Colonic mucosa (tissue), 4 donors: ENCODE data around the gene HEPHL1. TPM values are rescaled to one million over a fixed set of nuclear protein-coding genes. Genes with fewer than 3 reads are reported as not detected.

Experiments
- DNase-seq: peaks from one replicate; pipeline ENCODE4 v3.0.0-alpha.2; 2020
- H3K27ac ChIP-seq: fragments of 200-600 bp; one replicate; pipeline ENCODE4 v1.8.0; 2021
- H3K27me3 ChIP-seq: fragments of 200-600 bp; one replicate; pipeline ENCODE4 v1.8.0; 2021
- H3K36me3 ChIP-seq: fragments of 200-600 bp; one replicate; pipeline ENCODE4 v1.8.0; 2021
- H3K4me1 ChIP-seq: fragments of 200-600 bp; one replicate; pipeline ENCODE4 v1.8.0; 2021; ENCODE audit warnings: mild to moderate bottlenecking
- H3K4me3 ChIP-seq: fragments of 200-600 bp; one replicate; pipeline ENCODE4 v1.8.0; 2021
- H3K9ac ChIP-seq, 2 donors: one replicate each; pipeline ENCODE4 v1.7.0; 2013; ENCODE audit warnings: control low read depth in 2 of 2, low read depth in 2 of 2, low read length in 2 of 2
- H3K9me3 ChIP-seq: fragments of 200-600 bp; one replicate; pipeline ENCODE4 v1.8.0; 2021
- CTCF ChIP-seq: fragments of 200-600 bp; IDR thresholded peaks from one replicate; pipeline ENCODE4 v1.8.0; 2022; ENCODE audit warnings: antibody characterized with exemption, mild to moderate bottlenecking
- intact Hi-C: fragments of 100-400 bp; cut with DNase I; formaldehyde crosslinking; loops from one replicate; pipeline ENCODE4 v1.14.1; 2022
- total RNA-seq, 2 donors: library from RNA; stranded (reverse); fragmentation: NEBNext Ultra II Directional in 1 of 2; extraction: Animal tissue kit (Norgen Biotek cat#: 25700) in 1 of 2; gene quantifications; one replicate each; pipeline ENCODE4 v1.2.1, GENCODE V29; 2021
- donor health status: healthy.
- donor health status: DM: no; HTN: no; CAD: no.
- donor health status: DM: no; HTN: no; CAD: no.

The HEPHL1 gene
- total RNA-seq, 2 donors from 2014 or later: not detected

- no peak overlapping the region for H3K4me3 ChIP-seq
- DNase-seq: no peak
- H3K4me1 ChIP-seq: no peaks in the 10 kb centered on the region
- no peaks in the 10 kb centered on the region for H3K27me3 ChIP-seq
- H3K9me3 ChIP-seq: no peaks in the 10 kb centered on the region
- intact Hi-C loops: no loop called here
- no peak for TF ChIP-seq CTCF
- H3K36me3 ChIP-seq: no peaks in the 10 kb centered on the region
- H3K27ac ChIP-seq: no peak overlapping the region
- H3K9ac ChIP-seq: no peak overlapping the region
Measured at GRCh38 chr11:93983542-93984195, 37.5 kb upstream of the HEPHL1 start.

- H3K27me3 ChIP-seq: no peaks in the 10 kb centered on the region
- intact Hi-C loops: no loop called here
- no peak for TF ChIP-seq CTCF
- H3K36me3 ChIP-seq: no peaks in the 10 kb centered on the region
- no peak overlapping the region for H3K4me3 ChIP-seq
- no peaks in the 10 kb centered on the region for H3K9me3 ChIP-seq
- no peak overlapping the region for H3K9ac ChIP-seq
- no peaks in the 10 kb centered on the region for H3K4me1 ChIP-seq
- DNase-seq: no peak
- no peak overlapping the region for H3K27ac ChIP-seq
Measured at GRCh38 chr11:93984196-93984567, 37.0 kb upstream of the HEPHL1 start.

GRCh38 chr11:93984936-93985335 is 36.2 kb upstream of the HEPHL1 start:
- H3K9ac ChIP-seq: no peak overlapping the region
- no peak for TF ChIP-seq CTCF
- H3K27me3 ChIP-seq: no peaks in the 10 kb centered on the region
- H3K4me3 ChIP-seq: no peak overlapping the region
- DNase-seq: no peak
- no peaks in the 10 kb centered on the region for H3K4me1 ChIP-seq
- intact Hi-C loops: no loop called here
- H3K27ac ChIP-seq: no peak overlapping the region
- no peaks in the 10 kb centered on the region for H3K36me3 ChIP-seq
- no peaks in the 10 kb centered on the region for H3K9me3 ChIP-seq

- intact Hi-C loops: no loop called here
- no peak overlapping the region for H3K9ac ChIP-seq
- no peaks in the 10 kb centered on the region for H3K27me3 ChIP-seq
- H3K36me3 ChIP-seq: no peaks in the 10 kb centered on the region
- no peaks in the 10 kb centered on the region for H3K4me1 ChIP-seq
- no peak for TF ChIP-seq CTCF
- no peak for DNase-seq
- no peak overlapping the region for H3K4me3 ChIP-seq
- H3K27ac ChIP-seq: no peak overlapping the region
- H3K9me3 ChIP-seq: no peaks in the 10 kb centered on the region
Measured at GRCh38 chr11:93986716-93987115, 34.4 kb upstream of the HEPHL1 start.

- no peak overlapping the region for H3K4me3 ChIP-seq
- no peak for DNase-seq
- no peaks in the 10 kb centered on the region for H3K36me3 ChIP-seq
- no peak overlapping the region for H3K27ac ChIP-seq
- no peaks in the 10 kb centered on the region for H3K4me1 ChIP-seq
- intact Hi-C loops: no loop called here
- H3K9me3 ChIP-seq: no peaks in the 10 kb centered on the region
- H3K27me3 ChIP-seq: no peaks in the 10 kb centered on the region
- H3K9ac ChIP-seq: no peak overlapping the region
- no peak for TF ChIP-seq CTCF
Measured at GRCh38 chr11:93988455-93988854, 32.7 kb upstream of the HEPHL1 start.
